HEK293 (cell line): ENCODE results near the gene COX6A2.

Experiments used
- CTCF ChIA-PET: fragments of 350-600 bp; formaldehyde crosslinking; extraction: SDS; loops from one replicate; lab custom pipeline; 2021; ENCODE audit warnings: antibody characterized with exemption; lab: Yijun Ruan, JAX
- POLR2A ChIA-PET: fragments of 300-600 bp; formaldehyde crosslinking; extraction: SDS; loops from one replicate; lab custom pipeline; 2020; ENCODE audit warnings: antibody characterized with exemption, inconsistent platforms; lab: Yijun Ruan, JAX
- H3K27ac ChIP-seq: fragments of 200-500 bp; sonication (Bioruptor generic); 2 replicates; pipeline ENCODE4 v1.5.1; 2014; ENCODE audit warnings: low read depth, low read length, control low read depth, inconsistent platforms; ENCODE audit errors: extremely low read depth
- H3K36me3 ChIP-seq, 2 experiments: fragments of 200-500 bp in 1 of 2; sonication (Bioruptor generic) in 1 of 2; 1 replicate in 1 of 2; 2 replicates in 1 of 2; pipeline ENCODE4 v1.5.1; 2014 to 2017; ENCODE audit warnings: inconsistent platforms in 2 of 2, low read length in 2 of 2; ENCODE audit not compliant: control insufficient read depth in 2 of 2, insufficient read depth in 1 of 2
- H3K4me1 ChIP-seq: fragments of 200-500 bp; sonication (Bioruptor generic); 2 replicates; pipeline ENCODE4 v1.5.1; 2014; ENCODE audit warnings: mild to moderate bottlenecking, low read length, inconsistent platforms; ENCODE audit not compliant: control insufficient read depth, insufficient read depth
- H3K4me3 ChIP-seq: 2 replicates; pipeline ENCODE4 v1.5.1; 2011; ENCODE audit warnings: low read depth, mild to moderate bottlenecking, control low read depth, low read length, moderate library complexity
- H3K9me3 ChIP-seq: fragments of 200-500 bp; sonication (Bioruptor generic); 2 replicates; pipeline ENCODE4 v1.5.1; 2014; ENCODE audit warnings: low read depth, low read length, inconsistent platforms; ENCODE audit not compliant: control insufficient read depth, insufficient read depth
- IKZF3 ChIP-seq: fragments of 450-650 bp; IDR thresholded peaks from 2 replicates; pipeline ENCODE4 v1.5.0; 2018; ENCODE audit warnings: missing biosample characterization, mild to moderate bottlenecking, missing genetic modification characterization, moderate library complexity
- ZBTB21 ChIP-seq: fragments of 450-650 bp; formaldehyde crosslinking; IDR thresholded peaks from 2 replicates; pipeline ENCODE4 v1.5.1; 2017; ENCODE audit warnings: missing biosample characterization, missing genetic modification characterization
- ZEB2 ChIP-seq: fragments of 450-650 bp; formaldehyde crosslinking; IDR thresholded peaks from 2 replicates; pipeline ENCODE4 v1.5.1; 2016; ENCODE audit warnings: missing biosample characterization, missing genetic modification characterization
- ZFP37 ChIP-seq: fragments of 450-650 bp; formaldehyde crosslinking; IDR thresholded peaks from 2 replicates; pipeline ENCODE4 v1.5.1; 2016; ENCODE audit warnings: missing biosample characterization, missing genetic modification characterization
- ZNF133 ChIP-seq: fragments of 450-650 bp; formaldehyde crosslinking; IDR thresholded peaks from 2 replicates; pipeline ENCODE4 v1.5.1; 2016; ENCODE audit warnings: missing biosample characterization, missing genetic modification characterization
- ZNF148 ChIP-seq: fragments of 450-650 bp; formaldehyde crosslinking; IDR thresholded peaks from 2 replicates; pipeline ENCODE4 v1.5.0; 2017; ENCODE audit warnings: missing biosample characterization, missing genetic modification characterization, borderline replicate concordance
- ZNF175 ChIP-seq: fragments of 450-650 bp; formaldehyde crosslinking; IDR thresholded peaks from 2 replicates; pipeline ENCODE4 v1.5.1; 2016; ENCODE audit warnings: missing biosample characterization, missing genetic modification characterization
- ZNF324 ChIP-seq: fragments of 450-650 bp; formaldehyde crosslinking; IDR thresholded peaks from 2 replicates; pipeline ENCODE4 v1.5.1; 2016; ENCODE audit warnings: missing biosample characterization, missing genetic modification characterization
- ZNF341 ChIP-seq: fragments of 450-650 bp; formaldehyde crosslinking; IDR thresholded peaks from 2 replicates; pipeline ENCODE4; 2016; ENCODE audit warnings: low read depth, missing biosample characterization, missing genetic modification characterization
- ZNF350 ChIP-seq: fragments of 450-650 bp; formaldehyde crosslinking; IDR thresholded peaks from 2 replicates; pipeline ENCODE4 v1.5.0; 2017; ENCODE audit warnings: missing biosample characterization, mild to moderate bottlenecking, missing genetic modification characterization
- ZNF354C ChIP-seq: fragments of 450-650 bp; formaldehyde crosslinking; IDR thresholded peaks from 2 replicates; pipeline ENCODE4 v1.5.1; 2016; ENCODE audit warnings: missing biosample characterization, missing genetic modification characterization, low read depth, borderline replicate concordance
- ZNF362 ChIP-seq: fragments of 450-650 bp; formaldehyde crosslinking; IDR thresholded peaks from 2 replicates; pipeline ENCODE4 v1.5.1; 2016; ENCODE audit warnings: missing biosample characterization, missing genetic modification characterization
- ZNF521 ChIP-seq: fragments of 450-650 bp; formaldehyde crosslinking; IDR thresholded peaks from 2 replicates; pipeline ENCODE4 v1.5.1; 2017; ENCODE audit warnings: missing biosample characterization, mild to moderate bottlenecking, missing genetic modification characterization
- ZNF529 ChIP-seq: fragments of 450-650 bp; formaldehyde crosslinking; IDR thresholded peaks from 2 replicates; pipeline ENCODE4 v1.5.1; 2017; ENCODE audit warnings: missing genetic modification characterization, missing biosample characterization; ENCODE audit not compliant: insufficient replicate concordance
- ZNF610 ChIP-seq: fragments of 450-650 bp; formaldehyde crosslinking; IDR thresholded peaks from 2 replicates; pipeline ENCODE4 v1.5.1; 2016; ENCODE audit warnings: missing biosample characterization, missing genetic modification characterization, borderline replicate concordance
- ZNF670 ChIP-seq: fragments of 450-650 bp; formaldehyde crosslinking; IDR thresholded peaks from 2 replicates; pipeline ENCODE4 v1.5.1; 2016; ENCODE audit warnings: missing biosample characterization, missing genetic modification characterization, low read depth
- ZNF707 ChIP-seq: fragments of 450-650 bp; formaldehyde crosslinking; IDR thresholded peaks from 2 replicates; pipeline ENCODE4 v1.5.1; 2016; ENCODE audit warnings: missing biosample characterization, missing genetic modification characterization
- ZNF791 ChIP-seq: fragments of 450-650 bp; formaldehyde crosslinking; IDR thresholded peaks from 2 replicates; pipeline ENCODE4 v1.5.1; 2016; ENCODE audit warnings: missing biosample characterization, missing genetic modification characterization
- TF ChIP-seq, protein P1 (sequence below): fragments of 450-650 bp; formaldehyde crosslinking; IDR thresholded peaks from 2 replicates; pipeline ENCODE4 v1.5.1; 2016; ENCODE audit warnings: missing biosample characterization, missing genetic modification characterization
- TF ChIP-seq, protein P2 (sequence below): fragments of 450-650 bp; formaldehyde crosslinking; IDR thresholded peaks from 2 replicates; pipeline ENCODE4 v1.5.1; 2016; ENCODE audit warnings: missing biosample characterization, missing genetic modification characterization
- TF ChIP-seq, protein P3 (sequence below): fragments of 450-650 bp; formaldehyde crosslinking; conservative IDR thresholded peaks from 2 replicates; pipeline ENCODE4 v1.5.1; 2016; ENCODE audit warnings: low read depth, missing biosample characterization, missing genetic modification characterization

The COX6A2 gene

DNA sequence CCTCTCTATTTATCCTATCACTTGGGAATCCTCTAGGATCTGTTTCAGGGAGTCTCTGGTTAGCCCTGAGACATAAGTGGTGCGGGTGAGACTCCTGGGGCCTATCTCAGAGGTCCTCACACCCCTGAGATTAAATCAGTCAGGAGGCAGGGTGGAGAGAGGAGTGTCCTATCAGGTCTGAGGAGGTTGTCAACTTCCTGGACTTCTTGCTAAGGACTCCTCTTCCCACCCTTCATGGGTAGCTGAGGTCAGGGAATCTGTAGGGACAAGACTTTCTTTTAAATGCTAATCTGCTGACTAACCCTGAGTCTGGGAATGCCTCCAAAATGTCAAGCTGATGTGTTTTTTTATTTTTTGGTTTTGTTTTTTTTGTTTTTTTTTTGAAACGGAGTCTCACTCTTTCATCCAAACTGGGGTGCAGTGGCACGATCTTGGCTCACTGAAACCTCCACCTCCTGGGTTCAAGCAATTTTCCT is 24.5 kb upstream of the COX6A2 start:
- Histone ChIP-seq H3K4me1 (peaks cover 13% of the 10 kb centered on the region), H3K4me3 (no peak overlapping the region), H3K27ac (no peak overlapping the region; the same call in 1 of the 2 replicates), H3K9me3 (no peaks in the 10 kb centered on the region), H3K36me3 (peaks cover 0 to 17% of the 10 kb centered on the region in 2 experiments; a peak in 1 of 3 replicates)
- TF ChIP-seq ZNF324 (tag by site-specific recombination) (no peak), ZNF521 (tag by site-specific recombination) (no peak), ZNF610 (tag by site-specific recombination) (no peak), ZNF362 (tag by site-specific recombination) (peak; percentile 89), ZNF148 (tag by site-specific recombination) (no peak)
- TF ChIP-seq, protein P1, sequence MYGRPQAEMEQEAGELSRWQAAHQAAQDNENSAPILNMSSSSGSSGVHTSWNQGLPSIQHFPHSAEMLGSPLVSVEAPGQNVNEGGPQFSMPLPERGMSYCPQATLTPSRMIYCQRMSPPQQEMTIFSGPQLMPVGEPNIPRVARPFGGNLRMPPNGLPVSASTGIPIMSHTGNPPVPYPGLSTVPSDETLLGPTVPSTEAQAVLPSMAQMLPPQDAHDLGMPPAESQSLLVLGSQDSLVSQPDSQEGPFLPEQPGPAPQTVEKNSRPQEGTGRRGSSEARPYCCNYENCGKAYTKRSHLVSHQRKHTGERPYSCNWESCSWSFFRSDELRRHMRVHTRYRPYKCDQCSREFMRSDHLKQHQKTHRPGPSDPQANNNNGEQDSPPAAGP (tag by site-specific recombination), result peak; percentile 15; the same call in 1 of the 2 replicates
- TF ChIP-seq, protein P2, sequence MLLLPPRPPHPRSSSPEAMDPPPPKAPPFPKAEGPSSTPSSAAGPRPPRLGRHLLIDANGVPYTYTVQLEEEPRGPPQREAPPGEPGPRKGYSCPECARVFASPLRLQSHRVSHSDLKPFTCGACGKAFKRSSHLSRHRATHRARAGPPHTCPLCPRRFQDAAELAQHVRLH, result no peak
- POLR2A ChIA-PET, result interaction anchor here (0.5 to 1.4 kb wide), 4 partner anchors 10 to 1387 kb away, joined by 3 to 6 read pairs (median 3); partner anchors contain the start of genes ALDOA and ZNF843
- CTCF ChIA-PET, result interaction anchor here (0.7 to 5.3 kb wide), 7 partner anchors 8 to 469 kb away, joined by 3 to 27 read pairs (median 8); partner anchors contain the start of genes HSD3B7 and ZNF843

DNA sequence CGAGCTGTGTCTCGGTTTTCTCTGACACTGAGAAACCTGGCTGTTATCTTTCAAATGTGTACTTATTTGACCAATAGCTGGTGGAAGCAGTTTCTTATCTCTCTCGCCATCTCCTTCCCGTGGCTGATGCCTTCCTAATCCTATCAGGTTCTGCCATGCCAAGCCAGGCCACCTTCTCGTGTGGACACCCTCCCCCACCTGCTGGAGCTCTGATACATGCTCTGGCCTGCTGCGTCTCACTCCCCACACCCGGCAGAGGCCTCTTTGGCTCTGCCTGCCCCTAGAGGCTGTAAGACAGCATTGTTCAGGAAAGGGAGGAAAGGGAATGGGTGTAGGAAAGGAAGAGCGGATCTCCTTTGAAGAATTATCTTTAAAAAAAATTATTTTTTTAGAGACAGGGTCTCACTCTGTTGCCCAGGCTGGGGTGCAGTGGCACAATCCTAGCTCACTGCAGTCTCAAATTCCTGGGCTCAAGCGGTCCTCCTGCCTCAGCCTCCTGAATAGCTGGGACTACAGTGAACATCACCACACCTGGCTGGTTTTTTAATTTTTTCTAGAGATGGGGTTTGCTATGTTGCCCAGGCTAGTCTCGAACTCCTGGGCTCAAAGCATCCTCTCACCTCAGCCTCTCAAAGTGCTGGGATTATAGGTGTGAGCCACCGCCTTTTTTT is 23.7 kb upstream of the COX6A2 start:
- Histone ChIP-seq H3K4me3 (no peak overlapping the region), H3K36me3 (peaks cover 0 to 11% of the 10 kb centered on the region in 2 experiments; a peak in 1 of 3 replicates), H3K4me1 (peaks cover 12% of the 10 kb centered on the region), H3K27ac (no peak overlapping the region), H3K9me3 (no peaks in the 10 kb centered on the region)
- POLR2A ChIA-PET, result interaction anchor here (0.5 to 1.5 kb wide), 8 partner anchors 8 to 1386 kb away, joined by 3 to 6 read pairs (median 4); partner anchors contain the start of genes ALDOA, ARMC5, FUS and KAT8
- CTCF ChIA-PET, result interaction anchor here (0.6 to 5.3 kb wide), 14 partner anchors 8 to 491 kb away, joined by 3 to 27 read pairs (median 3); partner anchors contain the start of genes HSD3B7 and ZNF843
- no peak for TF ChIP-seq ZNF354C (tag by site-specific recombination)
- no peak for TF ChIP-seq ZNF707 (tag by site-specific recombination)
- TF ChIP-seq IKZF3 (tag by site-specific recombination), result peak; percentile 92
- peak; percentile 79 for TF ChIP-seq ZNF341 (tag by site-specific recombination)
- no peak for TF ChIP-seq ZBTB21
- TF ChIP-seq ZFP37, result no peak
- no peak for TF ChIP-seq ZNF350 (tag by site-specific recombination)
- TF ChIP-seq ZEB2 (tag by site-specific recombination), result no peak
- no peak for TF ChIP-seq ZNF670
- no peak for TF ChIP-seq ZNF791 (tag by site-specific recombination)
- TF ChIP-seq, protein P3, sequence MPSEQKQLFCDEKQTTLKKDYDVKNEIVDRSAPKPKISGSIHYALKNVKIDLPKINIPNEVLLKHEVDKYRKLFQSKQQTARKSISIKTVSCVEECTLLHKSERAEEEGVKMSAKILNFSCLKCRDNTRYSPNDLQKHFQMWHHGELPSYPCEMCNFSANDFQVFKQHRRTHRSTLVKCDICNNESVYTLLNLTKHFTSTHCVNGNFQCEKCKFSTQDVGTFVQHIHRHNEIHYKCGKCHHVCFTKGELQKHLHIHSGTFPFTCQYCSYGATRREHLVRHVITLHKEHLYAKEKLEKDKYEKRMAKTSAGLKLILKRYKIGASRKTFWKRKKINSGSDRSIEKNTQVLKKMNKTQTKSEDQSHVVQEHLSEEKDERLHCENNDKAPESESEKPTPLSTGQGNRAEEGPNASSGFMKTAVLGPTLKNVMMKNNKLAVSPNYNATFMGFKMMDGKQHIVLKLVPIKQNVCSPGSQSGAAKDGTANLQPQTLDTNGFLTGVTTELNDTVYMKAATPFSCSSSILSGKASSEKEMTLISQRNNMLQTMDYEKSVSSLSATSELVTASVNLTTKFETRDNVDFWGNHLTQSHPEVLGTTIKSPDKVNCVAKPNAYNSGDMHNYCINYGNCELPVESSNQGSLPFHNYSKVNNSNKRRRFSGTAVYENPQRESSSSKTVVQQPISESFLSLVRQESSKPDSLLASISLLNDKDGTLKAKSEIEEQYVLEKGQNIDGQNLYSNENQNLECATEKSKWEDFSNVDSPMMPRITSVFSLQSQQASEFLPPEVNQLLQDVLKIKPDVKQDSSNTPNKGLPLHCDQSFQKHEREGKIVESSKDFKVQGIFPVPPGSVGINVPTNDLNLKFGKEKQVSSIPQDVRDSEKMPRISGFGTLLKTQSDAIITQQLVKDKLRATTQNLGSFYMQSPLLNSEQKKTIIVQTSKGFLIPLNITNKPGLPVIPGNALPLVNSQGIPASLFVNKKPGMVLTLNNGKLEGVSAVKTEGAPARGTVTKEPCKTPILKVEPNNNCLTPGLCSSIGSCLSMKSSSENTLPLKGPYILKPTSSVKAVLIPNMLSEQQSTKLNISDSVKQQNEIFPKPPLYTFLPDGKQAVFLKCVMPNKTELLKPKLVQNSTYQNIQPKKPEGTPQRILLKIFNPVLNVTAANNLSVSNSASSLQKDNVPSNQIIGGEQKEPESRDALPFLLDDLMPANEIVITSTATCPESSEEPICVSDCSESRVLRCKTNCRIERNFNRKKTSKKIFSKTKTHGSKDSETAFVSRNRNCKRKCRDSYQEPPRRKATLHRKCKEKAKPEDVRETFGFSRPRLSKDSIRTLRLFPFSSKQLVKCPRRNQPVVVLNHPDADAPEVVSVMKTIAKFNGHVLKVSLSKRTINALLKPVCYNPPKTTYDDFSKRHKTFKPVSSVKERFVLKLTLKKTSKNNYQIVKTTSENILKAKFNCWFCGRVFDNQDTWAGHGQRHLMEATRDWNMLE (tag by site-specific recombination), result no peak
- no peak for TF ChIP-seq ZNF133 (tag by site-specific recombination)
- TF ChIP-seq ZNF175 (tag by site-specific recombination), result no peak
- no peak for TF ChIP-seq ZNF529 (tag by site-specific recombination)
